Activated CD8-positive, alpha-beta memory T cell treated with anti-CD3 and anti-CD28 coated beads, Interleukin-2, amount 50 U/mL, for 4 hours (primary cell): ENCODE results near the gene CTCF.

Experiments
- DNase-seq: peaks from one replicate; pipeline ENCODE4 v3.0.0-alpha.2; 2020

Gene CTCF

GRCh38 chr16:67537270-67537635 lies 25.1 kb upstream of the CTCF start:
- DNase-seq, result peak; percentile 60

- peak; percentile 61 for DNase-seq
Measured at GRCh38 chr16:67537636-67538591, 24.4 kb upstream of the CTCF start.

- no peak for DNase-seq
Measured at GRCh38 chr16:67538666-67539101, 23.6 kb upstream of the CTCF start.

- DNase-seq, result no peak
Measured at GRCh38 chr16:67539271-67539670, 23.1 kb upstream of the CTCF start.

GRCh38 chr16:67539691-67540635 lies 22.4 kb upstream of the CTCF start:
- no peak for DNase-seq

GRCh38 chr16:67540756-67541155 lies 21.6 kb upstream of the CTCF start:
- DNase-seq, result no peak

GRCh38 chr16:67541391-67542263 lies 20.7 kb upstream of the CTCF start:
- DNase-seq, result no peak

- peak; percentile 57 for DNase-seq
Measured at GRCh38 chr16:67542464-67542863, 19.9 kb upstream of the CTCF start.

- DNase-seq, result no peak
Measured at GRCh38 chr16:67543036-67543435, 19.3 kb upstream of the CTCF start.

- DNase-seq, result no peak
Measured at GRCh38 chr16:67543582-67543981, 18.7 kb upstream of the CTCF start.

- no peak for DNase-seq
Measured at GRCh38 chr16:67544329-67544841, 17.9 kb upstream of the CTCF start.

- DNase-seq, result no peak
Measured at GRCh38 chr16:67544844-67545664, 17.3 kb upstream of the CTCF start.

GRCh38 chr16:67545665-67546024 lies 16.7 kb upstream of the CTCF start:
- no peak for DNase-seq

- no peak for DNase-seq
Measured at GRCh38 chr16:67546091-67546501, 16.2 kb upstream of the CTCF start.

GRCh38 chr16:67546761-67547422 lies 15.4 kb upstream of the CTCF start:
- peak; percentile 76 for DNase-seq

- no peak for DNase-seq
Measured at GRCh38 chr16:67547423-67548264, 14.7 kb upstream of the CTCF start.

GRCh38 chr16:67548265-67549126 lies 13.8 kb upstream of the CTCF start:
- no peak for DNase-seq

GRCh38 chr16:67549240-67549639 lies 13.1 kb upstream of the CTCF start:
- DNase-seq, result no peak

GRCh38 chr16:67549936-67550335 lies 12.4 kb upstream of the CTCF start:
- no peak for DNase-seq
